ENCODE measurements around the gene DDX43.
A peak's percentile ranks its signal among the peaks of the same experiment; 100 is the strongest.
"Not testable (repeated sequence)": the region's sequence is repeated elsewhere in the genome, so short reads cannot be mapped to it uniquely, and the experiment has no call there.

Gene DDX43

GRCh38 chr6:73388800-73389512 is 5.7 kb upstream of the DDX43 start:
- DNase-seq = peak; percentile 68
- ATAC-seq = peak; percentile 87

GRCh38 chr6:73389854-73390253 is 4.8 kb upstream of the DDX43 start:
- no peak for ATAC-seq
- DNase-seq = no peak

GRCh38 chr6:73391675-73392074 is 3.0 kb upstream of the DDX43 start:
- ATAC-seq (no peak), DNase-seq (no peak)

- not testable (repeated sequence) for ATAC-seq, DNase-seq
Measured at GRCh38 chr6:73392188-73392587, 2.4 kb upstream of the DDX43 start.

GRCh38 chr6:73393278-73393677 is 1.4 kb upstream of the DDX43 start:
- ATAC-seq = no peak
- no peak for DNase-seq

GRCh38 chr6:73395875-73396274 is 1.2 kb downstream of the DDX43 start:
- DNase-seq = no peak
- ATAC-seq = no peak

GRCh38 chr6:73400656-73401055 is 6.0 kb downstream of the DDX43 start:
- ATAC-seq (no peak), DNase-seq (no peak)

- no peak for DNase-seq
- no peak for ATAC-seq
Measured at GRCh38 chr6:73409395-73409794, 14.8 kb downstream of the DDX43 start.

- no peak for ATAC-seq
Measured at GRCh38 chr6:73413102-73413501, 18.5 kb downstream of the DDX43 start.

GRCh38 chr6:73418081-73418741 is 23.6 kb downstream of the DDX43 start:
- DNase-seq (peak; percentile 7), ATAC-seq (no peak)

More at GRCh38 chr6:73413102-73413501, 18.5 kb downstream of the DDX43 start:
- no peak for DNase-seq

- DNase-seq = no peak
- no peak for ATAC-seq
Measured at GRCh38 chr6:73421534-73421933, 26.9 kb downstream of the DDX43 start.

GRCh38 chr6:73435236-73435635 is 40.6 kb downstream of the DDX43 start:
- DNase-seq (no peak), ATAC-seq (no peak)

GRCh38 chr6:73443555-73443954 is 48.9 kb downstream of the DDX43 start:
- DNase-seq (no peak), ATAC-seq (no peak)

GRCh38 chr6:73451223-73452106 is 56.8 kb downstream of the DDX43 start:
- ATAC-seq = peak; percentile 59
- DNase-seq = peak; percentile 59

GRCh38 chr6:73452107-73452461 is 57.5 kb downstream of the DDX43 start, which contains the start of gene CGAS:
Gene CGAS (minus strand): TSS chr6:73452297. CDS start chr6:73452181, 116 bp downstream.
- ATAC-seq (peak; percentile 90), DNase-seq (peak; percentile 86)

- DNase-seq = no peak
- ATAC-seq = no peak
Measured at GRCh38 chr6:73455865-73456629, 61.4 kb downstream of the DDX43 start.

GRCh38 chr6:73459474-73459873 is 64.8 kb downstream of the DDX43 start:
- ATAC-seq, DNase-seq: not testable (repeated sequence)

GRCh38 chr6:73460056-73460455 is 65.4 kb downstream of the DDX43 start:
- no peak for DNase-seq
- ATAC-seq = no peak

- peak; percentile 94 for ATAC-seq
Measured at GRCh38 chr6:73461537-73462350, 67.1 kb downstream of the DDX43 start, which contains the start of gene MTO1. Gene MTO1 (plus strand): TSS chr6:73461737. CDS start chr6:73461855, 118 bp downstream.

More at GRCh38 chr6:73461537-73462350, 67.1 kb downstream of the DDX43 start, which contains the start of gene MTO1:
- DNase-seq = peak; percentile 84
